HCT116 (cell line): ENCODE data around the gene INKA1. TPM values are rescaled to one million over a fixed set of nuclear protein-coding genes. Genes with fewer than 3 reads are reported as not detected.

Experiments used
- ATAC-seq: fragments of 200-7000 bp; cut with Tn5 transposase; 2 replicates; pipeline ENCODE4 v1.9.1; 2020; ENCODE audit warnings: mild to moderate bottlenecking, moderate library complexity
- BruUV-seq: library from RNA; stranded (reverse); fragments of 400-500 nt; replicated peaks from 2 replicates; lab custom pipeline; 2021; lab: Mats Ljungman, UMichigan
- CTCF ChIA-PET: fragments of 300-600 bp; sonication (Branson Sonifier 250); formaldehyde crosslinking; loops from one replicate; lab custom pipeline; 2021; ENCODE audit warnings: antibody characterized with exemption; lab: Charles Lee
- POLR2A ChIA-PET: fragments of 300-600, 350-600 bp; sonication (Branson Sonifier 250); formaldehyde crosslinking; loops from one replicate; lab custom pipeline; 2021; ENCODE audit warnings: antibody characterized with exemption; lab: Charles Lee
- RAD21 ChIA-PET, 2 experiments: fragments of 300-600 bp; sonication (Branson Sonifier 250); formaldehyde crosslinking; loops; one replicate each; lab custom pipeline; 2023; ENCODE audit warnings: low total read pairs in 2 of 2; ENCODE audit not compliant: uncharacterized antibody in 2 of 2, unreplicated experiment in 2 of 2, low non-redundant PET in 1 of 2; lab: Charles Lee
- DNase-seq: peaks from one replicate; pipeline ENCODE4 v3.0.0-alpha.2; 2010; ENCODE audit warnings: low read depth, low spot score
- H2AFZ ChIP-seq: fragments of 200-600 bp; shearing (Covaris generic), sonication (generic); 2 replicates; pipeline ENCODE4 v1.6.1; 2017; ENCODE audit warnings: low read depth, mixed run types, mixed read lengths, antibody characterized with exemption, low read length; ENCODE audit not compliant: poor library complexity, severe bottlenecking
- H3K27ac ChIP-seq: 2 replicates; pipeline ENCODE4 v1.5.1; 2012; ENCODE audit warnings: low read depth, low read length
- H3K27me3 ChIP-seq: fragments of 200-600 bp; sonication (generic); 2 replicates; pipeline ENCODE4 v1.6.1; 2016; ENCODE audit warnings: mixed run types, low read length, mixed read lengths; ENCODE audit not compliant: insufficient read depth
- H3K36me3 ChIP-seq, 2 experiments: fragments of 200-500 bp in 1 of 2; fragments of 200-600 bp in 1 of 2; sonication (Bioruptor generic) in 1 of 2; sonication (generic) in 1 of 2; 2 replicates each; pipeline versions ENCODE4 v1.5.1 to v1.6.1; 2014 to 2016; ENCODE audit warnings: low read length in 2 of 2, inconsistent platforms in 1 of 2, mixed read lengths in 1 of 2, mixed run types in 1 of 2; ENCODE audit not compliant: insufficient read depth in 2 of 2, control insufficient read depth in 1 of 2
- H3K4me1 ChIP-seq, 2 experiments: fragments of 200-600 bp in 1 of 2; sonication (generic) in 1 of 2; 2 replicates each; pipeline versions ENCODE4 v1.5.1 to v1.6.1; 2012 to 2017; ENCODE audit warnings: low read length in 2 of 2, inconsistent platforms in 1 of 2, mild to moderate bottlenecking in 1 of 2, mixed read lengths in 1 of 2, mixed run types in 1 of 2, moderate library complexity in 1 of 2; ENCODE audit not compliant: insufficient read depth in 2 of 2, control insufficient read depth in 1 of 2
- H3K4me2 ChIP-seq: fragments of 200-600 bp; sonication (generic); 2 replicates; pipeline ENCODE4 v1.6.1; 2017; ENCODE audit warnings: mixed run types, low read length, mixed read lengths
- H3K4me3 ChIP-seq, 2 experiments: fragments of 200-600 bp in 1 of 2; sonication (generic) in 1 of 2; replicated peaks in 1 of 2; 2 replicates each; pipeline ENCODE4 v1.5.1; 2011 to 2016; ENCODE audit warnings: low read length in 2 of 2, control low read depth in 1 of 2, low read depth in 1 of 2, mild to moderate bottlenecking in 1 of 2, mixed read lengths in 1 of 2, mixed run types in 1 of 2
- H3K79me2 ChIP-seq: fragments of 200-600 bp; sonication (generic); 2 replicates; pipeline ENCODE4 v1.6.1; 2017; ENCODE audit warnings: mild to moderate bottlenecking, mixed run types, low read length, moderate library complexity, mixed read lengths; ENCODE audit not compliant: insufficient read depth
- H3K9ac ChIP-seq: fragments of 200-600 bp; sonication (generic); 2 replicates; pipeline ENCODE4 v1.6.1; 2016; ENCODE audit warnings: low read length, mixed read lengths
- H3K9me2 ChIP-seq: fragments of 200-600 bp; sonication (generic), shearing (Covaris generic); 2 replicates; pipeline ENCODE4 v1.6.1; 2017; ENCODE audit warnings: mixed run types, mild to moderate bottlenecking, moderate library complexity; ENCODE audit not compliant: insufficient read depth
- H3K9me3 ChIP-seq, 2 experiments: fragments of 200-500 bp in 1 of 2; fragments of 200-600 bp in 1 of 2; sonication (Bioruptor generic) in 1 of 2; sonication (generic) in 1 of 2; 2 replicates each; pipeline ENCODE4 v1.6.1; 2014 to 2017; ENCODE audit warnings: low read length in 2 of 2, mixed read lengths in 2 of 2, inconsistent platforms in 1 of 2, low read depth in 1 of 2, mild to moderate bottlenecking in 1 of 2, mixed run types in 1 of 2, moderate library complexity in 1 of 2; ENCODE audit not compliant: control insufficient read depth in 1 of 2, insufficient read depth in 1 of 2
- H4K20me1 ChIP-seq: fragments of 200-600 bp; sonication (generic), shearing (Covaris generic); 2 replicates; pipeline ENCODE4 v1.6.1; 2017; ENCODE audit warnings: mixed run types, mild to moderate bottlenecking, moderate library complexity; ENCODE audit not compliant: insufficient read depth
- EGR1 ChIP-seq: IDR thresholded peaks from 2 replicates; pipeline ENCODE4 v1.6.1; 2012; ENCODE audit warnings: low read depth
- ELF1 ChIP-seq: IDR thresholded peaks from 2 replicates; pipeline ENCODE4 v1.6.1; 2012; ENCODE audit warnings: low read depth, borderline replicate concordance
- EZH2 ChIP-seq: fragments of 200-600 bp; sonication (generic); IDR thresholded peaks from 2 replicates; pipeline ENCODE4 v1.6.1; 2017; ENCODE audit warnings: antibody characterized with exemption, mixed run types
- EZH2phosphoT487 ChIP-seq: fragments of 200-600 bp; IDR thresholded peaks from 2 replicates; pipeline ENCODE4 v1.6.1; 2018; ENCODE audit warnings: antibody characterized with exemption, borderline replicate concordance
- FOSL1 ChIP-seq: IDR thresholded peaks from 2 replicates; pipeline ENCODE4 v1.6.1; 2012; ENCODE audit warnings: low read depth
- JUND ChIP-seq: IDR thresholded peaks from 2 replicates; pipeline ENCODE4 v1.6.1; 2012
- POLR2A ChIP-seq: IDR thresholded peaks from 2 replicates; pipeline ENCODE4 v1.7.0; 2011; ENCODE audit warnings: borderline replicate concordance; ENCODE audit not compliant: insufficient read depth, insufficient read length; ENCODE audit errors: extremely low read depth
- POLR2AphosphoS5 ChIP-seq: IDR thresholded peaks from 2 replicates; pipeline ENCODE4 v1.6.1; 2011; ENCODE audit warnings: mild to moderate bottlenecking, low read depth, low read length, moderate library complexity
- RAD21 ChIP-seq: IDR thresholded peaks from 2 replicates; pipeline ENCODE4 v1.6.1; 2012; ENCODE audit warnings: low read depth, mild to moderate bottlenecking
- SIN3A ChIP-seq: IDR thresholded peaks from 2 replicates; pipeline ENCODE4 v1.6.1; 2012; ENCODE audit warnings: low read depth
- SP1 ChIP-seq: IDR thresholded peaks from 2 replicates; pipeline ENCODE4 v1.6.1; 2012; ENCODE audit warnings: low read depth
- TCF7L2 ChIP-seq: IDR thresholded peaks from 2 replicates; pipeline ENCODE4 v1.7.0; 2011; ENCODE audit warnings: borderline replicate concordance, inconsistent platforms; ENCODE audit not compliant: insufficient read depth, insufficient read length; ENCODE audit errors: extremely low read depth
- YY1 ChIP-seq: IDR thresholded peaks from 2 replicates; pipeline ENCODE4 v1.6.1; 2011; ENCODE audit warnings: low read length, low read depth, moderate library complexity, mild to moderate bottlenecking; ENCODE audit not compliant: insufficient replicate concordance; ENCODE audit errors: extremely low read depth
- ZNF274 ChIP-seq: fragments of 200-500 bp; sonication (Bioruptor generic); IDR thresholded peaks from 2 replicates; pipeline ENCODE4 v1.6.1; 2014; ENCODE audit warnings: mild to moderate bottlenecking, low read depth, low read length, inconsistent platforms
- intact Hi-C: fragments of 100-400 bp; cut with micrococcal nuclease; formaldehyde crosslinking; loops from 2 replicates; pipeline ENCODE4 v1.10.0; 2022
- total RNA-seq: library from RNA; stranded (reverse); gene quantifications from one replicate; pipeline ENCODE4 v1.2.1, GENCODE V29; 2021; ENCODE audit not compliant: unreplicated experiment
- TF ChIP-seq, protein P1 (sequence below): IDR thresholded peaks from 2 replicates; pipeline ENCODE4 v1.6.1; 2011; ENCODE audit warnings: mild to moderate bottlenecking, low read length, moderate library complexity; ENCODE audit not compliant: insufficient replicate concordance; ENCODE audit errors: extremely low read depth
- TF ChIP-seq, protein P2 (sequence below), 3 experiments: fragments of 200-600 bp in 1 of 3; sonication (generic) in 1 of 3; IDR thresholded peaks in 2 of 3; conservative IDR thresholded peaks in 1 of 3; 2 replicates each; pipeline ENCODE4 v1.5.1; 2012 to 2017; ENCODE audit warnings: low read depth in 2 of 3, low read length in 2 of 3, antibody characterized with exemption in 1 of 3, borderline replicate concordance in 1 of 3, control low read depth in 1 of 3, mild to moderate bottlenecking in 1 of 3, mixed read lengths in 1 of 3, mixed run types in 1 of 3, moderate library complexity in 1 of 3; ENCODE audit not compliant: insufficient read depth in 1 of 3
- TF ChIP-seq, protein P3 (sequence below): IDR thresholded peaks from 2 replicates; pipeline ENCODE4 v1.6.1; 2012
- TF ChIP-seq, protein P4 (sequence below): IDR thresholded peaks from 2 replicates; pipeline ENCODE4 v1.6.1; 2012; ENCODE audit warnings: low read depth
- TF ChIP-seq, protein P5 (sequence below): IDR thresholded peaks from 2 replicates; pipeline ENCODE4 v1.6.1; 2012

INKA1 gene
- total RNA-seq, 1 experiment from 2014 or later, result 1.6 TPM

DNA sequence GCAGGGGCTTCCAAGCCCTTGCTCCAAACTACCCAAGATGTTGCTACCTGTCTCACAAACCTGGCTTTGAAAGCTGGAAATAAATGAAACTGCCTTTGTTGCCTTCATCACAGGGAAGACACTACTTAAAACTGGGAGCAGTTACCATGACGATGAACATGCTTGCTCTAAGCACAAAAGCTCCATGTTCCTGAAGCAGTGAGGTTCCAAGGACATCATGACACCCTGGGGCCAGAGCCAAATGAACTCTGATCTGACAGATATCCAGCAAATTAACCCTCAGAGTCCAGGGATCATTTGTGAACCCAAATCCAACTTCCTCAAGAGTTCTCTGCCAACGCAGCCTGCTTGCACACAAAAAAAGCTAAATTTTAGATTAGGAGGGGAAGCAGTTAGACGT is 42.6 kb downstream of the INKA1 start:
- Histone ChIP-seq H3K27me3 (no peaks in the 10 kb centered on the region), H3K4me3 (no peak overlapping the region), H3K9me3 (no peaks in the 10 kb centered on the region), H3K9me2 (no peaks in the 10 kb centered on the region), H2AFZ (no peak overlapping the region), H3K4me1 (peaks cover 4 to 10% of the 10 kb centered on the region in 2 experiments; a peak in 1 of 4 replicates), H3K9ac (no peak overlapping the region), H3K4me2 (no peak overlapping the region), H4K20me1 (no peaks in the 10 kb centered on the region; the same call in 1 of the 2 replicates), H3K79me2 (peaks cover 5% of the 10 kb centered on the region; the same call in 1 of the 2 replicates), H3K27ac (no peak overlapping the region), H3K36me3 (peaks cover 18 to 35% of the 10 kb centered on the region in 2 experiments; a peak in 3 of 4 replicates)
- CTCF ChIA-PET, result no interaction called here
- ATAC-seq (no peak), DNase-seq (no peak)
- POLR2A ChIA-PET, result no interaction called here
- RAD21 ChIA-PET, result no interaction called here
- TF ChIP-seq EGR1, result no peak
- TF ChIP-seq, protein P1, sequence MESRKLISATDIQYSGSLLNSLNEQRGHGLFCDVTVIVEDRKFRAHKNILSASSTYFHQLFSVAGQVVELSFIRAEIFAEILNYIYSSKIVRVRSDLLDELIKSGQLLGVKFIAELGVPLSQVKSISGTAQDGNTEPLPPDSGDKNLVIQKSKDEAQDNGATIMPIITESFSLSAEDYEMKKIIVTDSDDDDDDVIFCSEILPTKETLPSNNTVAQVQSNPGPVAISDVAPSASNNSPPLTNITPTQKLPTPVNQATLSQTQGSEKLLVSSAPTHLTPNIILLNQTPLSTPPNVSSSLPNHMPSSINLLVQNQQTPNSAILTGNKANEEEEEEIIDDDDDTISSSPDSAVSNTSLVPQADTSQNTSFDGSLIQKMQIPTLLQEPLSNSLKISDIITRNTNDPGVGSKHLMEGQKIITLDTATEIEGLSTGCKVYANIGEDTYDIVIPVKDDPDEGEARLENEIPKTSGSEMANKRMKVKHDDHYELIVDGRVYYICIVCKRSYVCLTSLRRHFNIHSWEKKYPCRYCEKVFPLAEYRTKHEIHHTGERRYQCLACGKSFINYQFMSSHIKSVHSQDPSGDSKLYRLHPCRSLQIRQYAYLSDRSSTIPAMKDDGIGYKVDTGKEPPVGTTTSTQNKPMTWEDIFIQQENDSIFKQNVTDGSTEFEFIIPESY, result no peak
- TF ChIP-seq, protein P2, sequence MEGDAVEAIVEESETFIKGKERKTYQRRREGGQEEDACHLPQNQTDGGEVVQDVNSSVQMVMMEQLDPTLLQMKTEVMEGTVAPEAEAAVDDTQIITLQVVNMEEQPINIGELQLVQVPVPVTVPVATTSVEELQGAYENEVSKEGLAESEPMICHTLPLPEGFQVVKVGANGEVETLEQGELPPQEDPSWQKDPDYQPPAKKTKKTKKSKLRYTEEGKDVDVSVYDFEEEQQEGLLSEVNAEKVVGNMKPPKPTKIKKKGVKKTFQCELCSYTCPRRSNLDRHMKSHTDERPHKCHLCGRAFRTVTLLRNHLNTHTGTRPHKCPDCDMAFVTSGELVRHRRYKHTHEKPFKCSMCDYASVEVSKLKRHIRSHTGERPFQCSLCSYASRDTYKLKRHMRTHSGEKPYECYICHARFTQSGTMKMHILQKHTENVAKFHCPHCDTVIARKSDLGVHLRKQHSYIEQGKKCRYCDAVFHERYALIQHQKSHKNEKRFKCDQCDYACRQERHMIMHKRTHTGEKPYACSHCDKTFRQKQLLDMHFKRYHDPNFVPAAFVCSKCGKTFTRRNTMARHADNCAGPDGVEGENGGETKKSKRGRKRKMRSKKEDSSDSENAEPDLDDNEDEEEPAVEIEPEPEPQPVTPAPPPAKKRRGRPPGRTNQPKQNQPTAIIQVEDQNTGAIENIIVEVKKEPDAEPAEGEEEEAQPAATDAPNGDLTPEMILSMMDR (IDR thresholded peaks at IDR 0.05 in 2 of 3, conservative IDR thresholded peaks at IDR 0.05 in 1 of 3; ENCODE audit: borderline replicate concordance in 1 of 3, insufficient read depth in 1 of 3, low read depth in 2 of 3, low read length in 2 of 3), result no peak
- TF ChIP-seq, protein P3, sequence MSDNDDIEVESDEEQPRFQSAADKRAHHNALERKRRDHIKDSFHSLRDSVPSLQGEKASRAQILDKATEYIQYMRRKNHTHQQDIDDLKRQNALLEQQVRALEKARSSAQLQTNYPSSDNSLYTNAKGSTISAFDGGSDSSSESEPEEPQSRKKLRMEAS, result no peak
- TF ChIP-seq SIN3A, result no peak
- TF ChIP-seq, protein P4, sequence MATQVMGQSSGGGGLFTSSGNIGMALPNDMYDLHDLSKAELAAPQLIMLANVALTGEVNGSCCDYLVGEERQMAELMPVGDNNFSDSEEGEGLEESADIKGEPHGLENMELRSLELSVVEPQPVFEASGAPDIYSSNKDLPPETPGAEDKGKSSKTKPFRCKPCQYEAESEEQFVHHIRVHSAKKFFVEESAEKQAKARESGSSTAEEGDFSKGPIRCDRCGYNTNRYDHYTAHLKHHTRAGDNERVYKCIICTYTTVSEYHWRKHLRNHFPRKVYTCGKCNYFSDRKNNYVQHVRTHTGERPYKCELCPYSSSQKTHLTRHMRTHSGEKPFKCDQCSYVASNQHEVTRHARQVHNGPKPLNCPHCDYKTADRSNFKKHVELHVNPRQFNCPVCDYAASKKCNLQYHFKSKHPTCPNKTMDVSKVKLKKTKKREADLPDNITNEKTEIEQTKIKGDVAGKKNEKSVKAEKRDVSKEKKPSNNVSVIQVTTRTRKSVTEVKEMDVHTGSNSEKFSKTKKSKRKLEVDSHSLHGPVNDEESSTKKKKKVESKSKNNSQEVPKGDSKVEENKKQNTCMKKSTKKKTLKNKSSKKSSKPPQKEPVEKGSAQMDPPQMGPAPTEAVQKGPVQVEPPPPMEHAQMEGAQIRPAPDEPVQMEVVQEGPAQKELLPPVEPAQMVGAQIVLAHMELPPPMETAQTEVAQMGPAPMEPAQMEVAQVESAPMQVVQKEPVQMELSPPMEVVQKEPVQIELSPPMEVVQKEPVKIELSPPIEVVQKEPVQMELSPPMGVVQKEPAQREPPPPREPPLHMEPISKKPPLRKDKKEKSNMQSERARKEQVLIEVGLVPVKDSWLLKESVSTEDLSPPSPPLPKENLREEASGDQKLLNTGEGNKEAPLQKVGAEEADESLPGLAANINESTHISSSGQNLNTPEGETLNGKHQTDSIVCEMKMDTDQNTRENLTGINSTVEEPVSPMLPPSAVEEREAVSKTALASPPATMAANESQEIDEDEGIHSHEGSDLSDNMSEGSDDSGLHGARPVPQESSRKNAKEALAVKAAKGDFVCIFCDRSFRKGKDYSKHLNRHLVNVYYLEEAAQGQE, result no peak
- TF ChIP-seq ELF1, result no peak
- TF ChIP-seq, protein P5, sequence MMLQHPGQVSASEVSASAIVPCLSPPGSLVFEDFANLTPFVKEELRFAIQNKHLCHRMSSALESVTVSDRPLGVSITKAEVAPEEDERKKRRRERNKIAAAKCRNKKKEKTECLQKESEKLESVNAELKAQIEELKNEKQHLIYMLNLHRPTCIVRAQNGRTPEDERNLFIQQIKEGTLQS, result no peak
- no peak for TF ChIP-seq YY1
- no peak for TF ChIP-seq JUND
- TF ChIP-seq TCF7L2, result no peak
- no peak for TF ChIP-seq RAD21
- no peak for TF ChIP-seq POLR2AphosphoS5
- TF ChIP-seq ZNF274, result no peak
- no peak for TF ChIP-seq EZH2
- no peak for TF ChIP-seq SP1
- TF ChIP-seq POLR2A, result no peak
- no peak for TF ChIP-seq FOSL1
- no peak for TF ChIP-seq EZH2phosphoT487
- intact Hi-C loops, result no loop called here
- BruUV-seq, result no TSS peak
